Heart left ventricle (tissue), 16 donors: ENCODE measurements around the gene TFDP3. TPM values are rescaled to one million over a fixed set of nuclear protein-coding genes. Genes with fewer than 3 reads are reported as not detected.

Source experiments
- ATAC-seq, 4 donors: fragments of 200-7000 bp; cut with Tn5 transposase; one replicate each; pipeline ENCODE4 v1.9.1; 2020 to 2022; ENCODE audit warnings: moderate library complexity in 4 of 4, mild to moderate bottlenecking in 3 of 4, moderate number of reproducible peaks in 1 of 4
- DNase-seq, 5 donors: peaks; one replicate each; pipeline ENCODE4 v3.0.0-alpha.2; 2020
- H3K27ac ChIP-seq, 12 donors: fragments of 200-600 bp; sonication (generic) in 4 of 12; one replicate each; pipeline versions ENCODE4 v1.5.0 to v1.8.0; 2016 to 2022; ENCODE audit warnings: mild to moderate bottlenecking in 2 of 12
- H3K27me3 ChIP-seq, 9 donors: fragments of 200-600 bp; sonication (generic) in 2 of 9; one replicate each; pipeline versions ENCODE4 v1.5.1 to v1.8.0; 2016 to 2022; ENCODE audit warnings: mild to moderate bottlenecking in 3 of 9
- H3K36me3 ChIP-seq, 9 donors: fragments of 200-600 bp; sonication (generic) in 2 of 9; one replicate each; pipeline versions ENCODE4 v1.5.0 to v1.8.0; 2018 to 2022; ENCODE audit warnings: mild to moderate bottlenecking in 2 of 9
- H3K4me1 ChIP-seq, 12 donors: fragments of 200-600 bp; sonication (generic) in 4 of 12; one replicate each; pipeline versions ENCODE4 v1.5.0 to v1.8.0; 2016 to 2022; ENCODE audit warnings: mild to moderate bottlenecking in 3 of 12
- H3K4me3 ChIP-seq, 12 donors: fragments of 200-600 bp; sonication (generic) in 4 of 12; one replicate each; pipeline versions ENCODE4 v1.5.0 to v1.8.0; 2017 to 2022; ENCODE audit warnings: mild to moderate bottlenecking in 9 of 12, moderate library complexity in 4 of 12
- H3K9me3 ChIP-seq, 12 donors: fragments of 200-600 bp; sonication (generic) in 4 of 12; one replicate each; pipeline versions ENCODE4 v1.5.0 to v1.8.0; 2016 to 2022; ENCODE audit warnings: mild to moderate bottlenecking in 1 of 12
- POLR2A ChIP-seq, 2 donors: fragments of 450-650 bp; IDR thresholded peaks; one replicate each; pipeline ENCODE4 v1.6.1; 2017; ENCODE audit warnings: antibody characterized with exemption in 2 of 2, mild to moderate bottlenecking in 2 of 2, moderate library complexity in 2 of 2
- WGBS, 4 donors: extraction: QIAGEN DNeasy Blood & Tissue Kit in 2 of 4; methylation state at CpG; one replicate each; pipeline versions ENCODE4 v1.1.5 to v1.1.7; 2013 to 2018; 5-methylcytosine and 5-hydroxymethylcytosine counted together
- intact Hi-C, 10 donors: fragments of 100-400 bp; cut with DNase I; formaldehyde crosslinking; loops; one replicate each; pipeline versions ENCODE4 v1.11.1 to v1.14.2; 2022
- polyA plus RNA-seq, 2 donors: library from polyadenylated mRNA; stranded (reverse); fragments of 200-250 nt; gene quantifications; one replicate each; pipeline ENCODE4 v1.2.3, GENCODE V29; 2013
- total RNA-seq, 9 donors: library from RNA; depleted of rRNA in 2 of 9; stranded (reverse); fragments of >200 nt in 2 of 9; fragmentation: NEBNext Ultra II Directional in 3 of 9; extraction: Animal tissue kit (Norgen Biotek cat#: 25700) in 3 of 9; gene quantifications; one replicate each; pipeline versions ENCODE4 v1.1.0 to v1.2.4, GENCODE V29; 2016 to 2023
- TF ChIP-seq, protein P1 (sequence below), 12 donors: fragments of 200-600 bp; sonication (generic) in 4 of 12; IDR thresholded peaks; one replicate each; pipeline versions ENCODE4 v1.5.0 to v1.8.0; 2018 to 2022; ENCODE audit warnings: antibody characterized with exemption in 12 of 12, mild to moderate bottlenecking in 5 of 12
- donor health status: ischemic (EF 13 %, LVEDD 7.1; RV severe dilation, severe dysfunction).
- donor health status: healthy with polysubstance abuse.
- donor health status: DM: no; HTN: yes; CAD: no.
- donor health status: DM: no; HTN: no; CAD: no.
- donor health status: ischemic (EF 25% LVEDD 6.9; RV normal size, moderate dysfunction).
- donor health status: ischemic (EF 25% LVEDD 5.7; RV mildly dilated, moderate dysfunction).
- donor health status: healthy.
- donor health status: DM: yes; HTN: yes; CAD: no.
- donor health status: ischemic (EF 35%, LVEDD 5.7; RV mildly dilated, moderate dysfunction).
- donor health status: nonischemic (EF 11% LVEDD 7.7; RV severe dilation, severe dysfunction).
- donor health status: DM: yes; HTN: yes; CAD: no.
- donor health status: PGD.
- donor health status: ischemic (EF 29% LVEDD 5.4; RV normal size, mild dysfunction).
- donor health status: nonischemic (EF 23%, LVEDD 6.1; RV moderate dilation, normal function).

TFDP3 gene
- total and polyA plus RNA-seq, 11 donors: not detected

DNA sequence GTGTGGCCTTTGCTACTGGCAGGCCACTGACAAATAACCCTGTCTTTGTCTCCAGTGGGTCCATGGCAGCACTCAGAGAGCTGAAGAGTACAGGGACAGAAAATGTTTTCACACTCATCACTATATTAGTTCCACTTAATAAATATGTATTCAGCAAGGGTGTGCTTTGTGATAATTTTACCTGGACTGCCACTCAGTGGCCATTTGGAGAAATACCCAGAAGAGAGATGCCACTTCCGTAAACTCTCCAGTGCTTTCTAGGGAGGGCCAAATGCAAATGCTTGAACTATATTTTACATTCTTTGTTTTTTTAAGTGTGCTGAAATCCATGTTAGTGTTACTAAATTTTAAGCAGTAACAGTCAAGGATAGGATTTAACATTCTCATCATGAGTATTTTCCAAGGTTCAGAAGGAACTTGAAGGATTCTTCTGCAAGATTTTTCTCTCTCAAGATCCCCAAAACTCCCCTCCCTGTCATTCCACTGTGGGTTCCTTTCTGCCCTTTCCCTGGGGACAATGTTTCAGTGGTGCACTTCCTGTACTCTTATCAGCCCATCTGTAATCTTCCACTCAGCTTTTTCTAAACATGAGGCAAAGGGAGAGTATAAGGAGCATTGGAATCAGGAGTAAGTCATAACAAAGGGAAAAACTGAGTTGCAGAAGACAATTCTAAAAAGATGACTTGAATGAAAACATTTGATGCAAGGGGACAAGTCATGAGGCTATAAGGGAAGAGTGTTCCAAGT is 46.0 kb downstream of the TFDP3 start:
- DNase-seq (no peak), ATAC-seq (no peak)
- Histone ChIP-seq H3K27ac (no peak overlapping the region), H3K27me3 (peaks cover 0 to 22% (median 0%) of the 10 kb centered on the region in 9 donors), H3K4me3 (no peak overlapping the region), H3K36me3 (no peaks in the 10 kb centered on the region), H3K9me3 (no peaks in the 10 kb centered on the region), H3K4me1 (no peaks in the 10 kb centered on the region)
- 24 to 36% (median 31%) methylated on average over 1 of the region's 1 CpG for WGBS, 4 donors
- no peak for TF ChIP-seq POLR2A (IDR thresholded peaks at IDR 0.05)
- TF ChIP-seq, protein P1, sequence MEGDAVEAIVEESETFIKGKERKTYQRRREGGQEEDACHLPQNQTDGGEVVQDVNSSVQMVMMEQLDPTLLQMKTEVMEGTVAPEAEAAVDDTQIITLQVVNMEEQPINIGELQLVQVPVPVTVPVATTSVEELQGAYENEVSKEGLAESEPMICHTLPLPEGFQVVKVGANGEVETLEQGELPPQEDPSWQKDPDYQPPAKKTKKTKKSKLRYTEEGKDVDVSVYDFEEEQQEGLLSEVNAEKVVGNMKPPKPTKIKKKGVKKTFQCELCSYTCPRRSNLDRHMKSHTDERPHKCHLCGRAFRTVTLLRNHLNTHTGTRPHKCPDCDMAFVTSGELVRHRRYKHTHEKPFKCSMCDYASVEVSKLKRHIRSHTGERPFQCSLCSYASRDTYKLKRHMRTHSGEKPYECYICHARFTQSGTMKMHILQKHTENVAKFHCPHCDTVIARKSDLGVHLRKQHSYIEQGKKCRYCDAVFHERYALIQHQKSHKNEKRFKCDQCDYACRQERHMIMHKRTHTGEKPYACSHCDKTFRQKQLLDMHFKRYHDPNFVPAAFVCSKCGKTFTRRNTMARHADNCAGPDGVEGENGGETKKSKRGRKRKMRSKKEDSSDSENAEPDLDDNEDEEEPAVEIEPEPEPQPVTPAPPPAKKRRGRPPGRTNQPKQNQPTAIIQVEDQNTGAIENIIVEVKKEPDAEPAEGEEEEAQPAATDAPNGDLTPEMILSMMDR (IDR thresholded peaks at IDR 0.05): peak in 8 of 12 donors; percentile 18 to 41 (median 28)
- intact Hi-C loops: loop anchor here in 2 of 10 donors (5.0 to 10.0 kb wide), 2 partner anchors 195 to 427 kb away; no protein-coding TSS in a partner anchor

Other genes with a start within 250 kb of the TFDP3 start
- gene USP26, start 121.2 kb downstream of the TFDP3 start, total RNA-seq: not detected
- gene USP26, start 121.2 kb downstream of the TFDP3 start, polyA plus RNA-seq: not detected
- 1 to 10 TPM; 4.8 to 9.0 (median 7.0) TPM for gene GPC4, start 197.1 kb upstream of the TFDP3 start, total RNA-seq
- gene GPC4, start 197.1 kb upstream of the TFDP3 start, polyA plus RNA-seq: 1 to 10 TPM; 1.6 to 2.1 TPM